H9 (cell line): Measurements from ENCODE around the gene ZKSCAN4. TPM values are rescaled to one million over a fixed set of nuclear protein-coding genes. Genes with fewer than 3 reads are reported as not detected.

Experiments
- DNase-seq: peaks from one replicate; pipeline ENCODE4 v3.0.0-alpha.2; 2017
- H2AFZ ChIP-seq: one replicate; pipeline ENCODE4 v1.6.1; 2013; ENCODE audit warnings: mild to moderate bottlenecking, low read length, control low read depth, moderate library complexity
- H2AK5ac ChIP-seq: 2 replicates; pipeline ENCODE4 v1.6.1; 2013; ENCODE audit warnings: low read length, control low read depth, mixed read lengths; ENCODE audit not compliant: insufficient read length
- H2BK120ac ChIP-seq: one replicate; pipeline ENCODE4 v1.6.1; 2013; ENCODE audit warnings: low read depth, mild to moderate bottlenecking, low read length, control low read depth, inconsistent platforms; ENCODE audit not compliant: poor library complexity, severe bottlenecking
- H2BK12ac ChIP-seq: 2 replicates; pipeline ENCODE4 v1.6.1; 2013; ENCODE audit warnings: low read length, control low read depth, mixed read lengths, low read depth; ENCODE audit not compliant: insufficient read length
- H2BK15ac ChIP-seq: 2 replicates; pipeline ENCODE4 v1.6.1; 2013; ENCODE audit warnings: low read depth, low read length, control low read depth
- H2BK20ac ChIP-seq: one replicate; pipeline ENCODE4 v1.6.1; 2013; ENCODE audit warnings: low read depth, mild to moderate bottlenecking, low read length, control low read depth, inconsistent platforms; ENCODE audit not compliant: poor library complexity, severe bottlenecking
- H2BK5ac ChIP-seq: 2 replicates; pipeline ENCODE4 v1.6.1; 2013; ENCODE audit warnings: low read length, control low read depth, mixed read lengths; ENCODE audit not compliant: insufficient read length
- H3K14ac ChIP-seq: 2 replicates; pipeline ENCODE4 v1.6.1; 2013; ENCODE audit warnings: low read length, control low read depth; ENCODE audit not compliant: insufficient read depth
- H3K18ac ChIP-seq: 2 replicates; pipeline ENCODE4 v1.6.1; 2013; ENCODE audit warnings: low read depth, mild to moderate bottlenecking, mixed read lengths, low read length, control low read depth; ENCODE audit not compliant: insufficient read length
- H3K23ac ChIP-seq: 2 replicates; pipeline ENCODE4 v1.6.1; 2013; ENCODE audit warnings: low read length, control low read depth, mixed read lengths, low read depth; ENCODE audit not compliant: insufficient read length
- H3K23me2 ChIP-seq: 2 replicates; pipeline ENCODE4 v1.6.1; 2013; ENCODE audit warnings: low read depth, mild to moderate bottlenecking, mixed read lengths, low read length, control low read depth; ENCODE audit not compliant: insufficient read length, poor library complexity, severe bottlenecking
- H3K27ac ChIP-seq: 2 replicates; pipeline ENCODE4 v1.5.1; 2013; ENCODE audit warnings: low read length, control low read depth, mixed read lengths, low read depth; ENCODE audit not compliant: insufficient read length
- H3K27me3 ChIP-seq: 2 replicates; pipeline ENCODE4 v1.6.1; 2013; ENCODE audit warnings: low read length, control low read depth, inconsistent platforms; ENCODE audit not compliant: insufficient read depth
- H3K4ac ChIP-seq: 2 replicates; pipeline ENCODE4 v1.6.1; 2013; ENCODE audit warnings: low read depth, mild to moderate bottlenecking, control low read depth, inconsistent platforms, low read length, moderate library complexity
- H3K4me1 ChIP-seq: 2 replicates; pipeline ENCODE4 v1.6.1; 2013; ENCODE audit warnings: low read length, control low read depth, inconsistent platforms; ENCODE audit not compliant: insufficient read depth
- H3K4me2 ChIP-seq: 2 replicates; pipeline ENCODE4 v1.6.1; 2013; ENCODE audit warnings: low read length, control low read depth, mixed read lengths; ENCODE audit not compliant: insufficient read length, insufficient read depth
- H3K56ac ChIP-seq: 2 replicates; pipeline ENCODE4 v1.6.1; 2013; ENCODE audit warnings: low read depth, mild to moderate bottlenecking, mixed read lengths, low read length, control low read depth; ENCODE audit not compliant: insufficient read length
- H3K79me1 ChIP-seq: 2 replicates; pipeline ENCODE4 v1.6.1; 2013; ENCODE audit warnings: low read depth, mild to moderate bottlenecking, moderate library complexity, low read length, control low read depth, inconsistent platforms; ENCODE audit not compliant: insufficient read depth, poor library complexity, severe bottlenecking
- H3K79me2 ChIP-seq: 2 replicates; pipeline ENCODE4 v1.6.1; 2013; ENCODE audit warnings: low read length, control low read depth, inconsistent platforms; ENCODE audit not compliant: insufficient read depth
- H3K9ac ChIP-seq: 2 replicates; pipeline ENCODE4 v1.6.1; 2013; ENCODE audit warnings: low read length, control low read depth, mixed read lengths; ENCODE audit not compliant: insufficient read length; ENCODE audit errors: extremely low read depth
- H3K9me3 ChIP-seq: one replicate; pipeline ENCODE4 v1.6.1; 2013; ENCODE audit warnings: low read depth, low read length, inconsistent platforms; ENCODE audit not compliant: control insufficient read depth
- H3T11ph ChIP-seq: one replicate; pipeline ENCODE4 v1.6.1; 2013; ENCODE audit warnings: mild to moderate bottlenecking, low read length, control low read depth, inconsistent platforms
- H4K20me1 ChIP-seq: one replicate; pipeline ENCODE4 v1.6.1; 2013; ENCODE audit not compliant: control insufficient read depth, insufficient read length, insufficient read depth
- H4K5ac ChIP-seq: 2 replicates; pipeline ENCODE4 v1.6.1; 2013; ENCODE audit warnings: low read depth, mild to moderate bottlenecking, mixed read lengths, low read length, control low read depth; ENCODE audit not compliant: insufficient read length
- H4K8ac ChIP-seq: replicated peaks from 2 replicates; pipeline ENCODE4 v1.6.1; 2013; ENCODE audit warnings: low read length, control low read depth, mixed read lengths, low read depth; ENCODE audit not compliant: insufficient read length
- H4K91ac ChIP-seq: 2 replicates; pipeline ENCODE4 v1.6.1; 2013; ENCODE audit warnings: low read depth, mild to moderate bottlenecking, moderate library complexity, mixed read lengths, low read length, control low read depth; ENCODE audit not compliant: insufficient read length
- H3K27ac Mint-ChIP-seq, 3 experiments: 2 replicates in 2 of 3; 3 replicates in 1 of 3; pipeline ENCODE4 v1.8.0; 2020 to 2021; ENCODE audit warnings: mixed read lengths in 3 of 3, mild to moderate bottlenecking in 1 of 3, moderate library complexity in 1 of 3
- H3K27me3 Mint-ChIP-seq: 2 replicates; pipeline ENCODE4 v1.8.0; 2021; ENCODE audit warnings: low read depth, mild to moderate bottlenecking, moderate library complexity, mixed read lengths
- H3K36me3 Mint-ChIP-seq, 3 experiments: 2 replicates in 2 of 3; 3 replicates in 1 of 3; pipeline ENCODE4 v1.8.0; 2020 to 2021; ENCODE audit warnings: low read depth in 3 of 3, mixed read lengths in 3 of 3; ENCODE audit not compliant: insufficient read depth in 1 of 3
- H3K4me1 Mint-ChIP-seq, 2 experiments: 2 replicates each; pipeline ENCODE4 v1.8.0; 2020; ENCODE audit warnings: mixed read lengths in 2 of 2
- H3K4me3 Mint-ChIP-seq, 2 experiments: 2 replicates in 1 of 2; 3 replicates in 1 of 2; pipeline ENCODE4 v1.8.0; 2020 to 2021; ENCODE audit warnings: mild to moderate bottlenecking in 2 of 2, mixed read lengths in 2 of 2, moderate library complexity in 1 of 2
- H3K9me3 Mint-ChIP-seq, 2 experiments: 2 replicates in 1 of 2; 3 replicates in 1 of 2; pipeline ENCODE4 v1.8.0; 2020; ENCODE audit warnings: mild to moderate bottlenecking in 2 of 2, mixed read lengths in 2 of 2, moderate library complexity in 1 of 2
- CTCF ChIP-seq: fragments of 200-600 bp; sonication (generic); conservative IDR thresholded peaks from 3 replicates; pipeline ENCODE4 v1.8.0; 2021; ENCODE audit warnings: antibody characterized with exemption, mild to moderate bottlenecking
- WGBS: extraction: QIAGEN DNeasy Blood & Tissue Kit; methylation state at CpG from one replicate; pipeline ENCODE4 v1.1.7; 2013; ENCODE audit warnings: missing lambda C conversion rate, low lambda C conversion rate, mixed read lengths; ENCODE audit not compliant: insufficient read length; ENCODE audit errors: extremely low coverage; 5-methylcytosine and 5-hydroxymethylcytosine counted together
- total RNA-seq: library from RNA; stranded (reverse); gene quantifications from 2 replicates; pipeline ENCODE4 v1.2.1, GENCODE V29; 2021

ZKSCAN4 gene
- total RNA-seq, 1 experiment from 2014 or later: 8.8 TPM

GRCh38 chr6:28250747-28251146 is 1.3 kb downstream of the ZKSCAN4 start:
- Histone ChIP-seq H3K56ac (no peak overlapping the region), H3K9me3 (no peaks in the 10 kb centered on the region), H3K14ac (no peak overlapping the region), H3K79me2 (peaks cover 3% of the 10 kb centered on the region; the same call in 1 of the 2 replicates), H2BK20ac (no peak overlapping the region), H3K23me2 (peaks cover 4% of the 10 kb centered on the region), H2BK12ac (no peak overlapping the region), H3K4me2 (peak overlapping the region; percentile 69), H3K79me1 (no peaks in the 10 kb centered on the region), H4K8ac (no peak overlapping the region), H2AK5ac (no peak overlapping the region), H4K5ac (no peak overlapping the region), H3K4me1 (no peaks in the 10 kb centered on the region), H3T11ph (no peak overlapping the region), H3K27ac (no peak overlapping the region), H2BK15ac (no peak overlapping the region), H3K27me3 (no peaks in the 10 kb centered on the region; the same call in 1 of the 2 replicates), H2BK120ac (no peak overlapping the region), H3K18ac (no peak overlapping the region), H2BK5ac (no peak overlapping the region), H4K91ac (no peak overlapping the region), H2AFZ (no peak overlapping the region), H3K23ac (no peak overlapping the region), H4K20me1 (no peaks in the 10 kb centered on the region), H3K9ac (peak overlapping the region; percentile 26), H3K4ac (no peak overlapping the region)
- TF ChIP-seq CTCF: no peak
- no peak overlapping the region for H3K27ac Mint-ChIP-seq
- DNase-seq: no peak
- peaks cover 13 to 14% of the 10 kb centered on the region in 2 experiments for H3K4me1 Mint-ChIP-seq
- H3K9me3 Mint-ChIP-seq: no peaks in the 10 kb centered on the region
- H3K4me3 Mint-ChIP-seq: peak overlapping the region; percentile 78 to 96
- peaks cover 6 to 31% (median 23%) of the 10 kb centered on the region in 3 experiments; a peak in 6 of 7 replicates for H3K36me3 Mint-ChIP-seq
- WGBS: no CpG with 5 or more reads among the region's 2 CpGs
- peaks cover 1% of the 10 kb centered on the region; the same call in 1 of the 2 replicates for H3K27me3 Mint-ChIP-seq
